Measurements from ENCODE around the gene AVEN. TPM values are rescaled to one million over a fixed set of nuclear protein-coding genes. Genes with fewer than 3 reads are reported as not detected.

Gene AVEN
- total and polyA plus RNA-seq, 2 of the 13 experiments (the other 11 are each of a cell fraction or from before 2014, with no cell fraction given): 4.4 to 17.5 TPM

DNA sequence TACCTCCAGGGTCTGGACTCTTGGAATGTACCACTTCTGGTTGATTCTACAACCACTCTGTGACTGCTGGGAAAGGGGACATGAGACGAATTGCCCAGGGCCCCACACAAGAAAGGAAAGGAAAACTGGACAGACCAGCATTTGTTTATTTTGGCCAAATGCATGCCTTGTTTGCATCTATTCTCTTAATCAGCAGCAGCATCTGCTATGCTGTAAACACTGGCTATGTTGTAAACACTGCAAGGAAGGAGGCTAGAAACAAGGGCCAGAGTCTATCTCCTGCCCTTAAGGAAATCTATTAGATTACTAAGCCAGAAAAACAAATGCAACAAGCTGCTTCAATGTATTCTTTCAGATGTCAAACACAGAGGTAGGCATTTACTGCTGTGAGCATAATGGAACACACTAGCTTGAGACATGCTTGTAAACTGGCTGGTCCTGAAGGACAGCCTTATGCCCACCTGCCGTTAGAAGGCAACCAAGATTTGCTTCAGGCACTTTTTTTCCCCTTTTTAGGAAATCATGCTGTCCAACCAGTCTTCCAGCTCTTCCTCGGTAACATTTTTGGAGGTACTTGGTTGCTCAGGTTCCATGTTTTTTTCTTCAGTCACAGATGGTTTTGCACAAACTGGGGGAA, 172.8 kb downstream of the AVEN start:
- TF ChIP-seq KAT8 (CRISPR knock-in tag; IDR thresholded peaks at IDR 0.05) (no peak), ZFP36L1 (CRISPR knock-in tag; IDR thresholded peaks at IDR 0.05) (no peak), RBAK (CRISPR knock-in tag; IDR thresholded peaks at IDR 0.05) (no peak), KLF13 (CRISPR knock-in tag; IDR thresholded peaks at IDR 0.05) (no peak), ZZZ3 (CRISPR knock-in tag; IDR thresholded peaks at IDR 0.05; ENCODE audit: borderline replicate concordance) (no peak), RCOR2 (CRISPR knock-in tag; IDR thresholded peaks at IDR 0.05) (no peak), PHF20 (CRISPR knock-in tag; IDR thresholded peaks at IDR 0.05) (no peak), JARID2 (CRISPR knock-in tag; IDR thresholded peaks at IDR 0.05; ENCODE audit: insufficient replicate concordance) (no peak), PAWR (CRISPR knock-in tag; IDR thresholded peaks at IDR 0.05; ENCODE audit: borderline replicate concordance) (no peak), CBX2 (IDR thresholded peaks at IDR 0.05; ENCODE audit: low read depth, low read length) (no peak), CBX2 (CRISPR knock-in tag; IDR thresholded peaks at IDR 0.05; ENCODE audit: low read depth) (no peak)
- TF ChIP-seq, protein P1, sequence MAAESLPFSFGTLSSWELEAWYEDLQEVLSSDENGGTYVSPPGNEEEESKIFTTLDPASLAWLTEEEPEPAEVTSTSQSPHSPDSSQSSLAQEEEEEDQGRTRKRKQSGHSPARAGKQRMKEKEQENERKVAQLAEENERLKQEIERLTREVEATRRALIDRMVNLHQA (CRISPR knock-in tag; IDR thresholded peaks at IDR 0.05): no peak
- TF ChIP-seq, protein P2, sequence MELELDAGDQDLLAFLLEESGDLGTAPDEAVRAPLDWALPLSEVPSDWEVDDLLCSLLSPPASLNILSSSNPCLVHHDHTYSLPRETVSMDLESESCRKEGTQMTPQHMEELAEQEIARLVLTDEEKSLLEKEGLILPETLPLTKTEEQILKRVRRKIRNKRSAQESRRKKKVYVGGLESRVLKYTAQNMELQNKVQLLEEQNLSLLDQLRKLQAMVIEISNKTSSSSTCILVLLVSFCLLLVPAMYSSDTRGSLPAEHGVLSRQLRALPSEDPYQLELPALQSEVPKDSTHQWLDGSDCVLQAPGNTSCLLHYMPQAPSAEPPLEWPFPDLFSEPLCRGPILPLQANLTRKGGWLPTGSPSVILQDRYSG (CRISPR knock-in tag; IDR thresholded peaks at IDR 0.05): no peak
- TF ChIP-seq, protein P3, sequence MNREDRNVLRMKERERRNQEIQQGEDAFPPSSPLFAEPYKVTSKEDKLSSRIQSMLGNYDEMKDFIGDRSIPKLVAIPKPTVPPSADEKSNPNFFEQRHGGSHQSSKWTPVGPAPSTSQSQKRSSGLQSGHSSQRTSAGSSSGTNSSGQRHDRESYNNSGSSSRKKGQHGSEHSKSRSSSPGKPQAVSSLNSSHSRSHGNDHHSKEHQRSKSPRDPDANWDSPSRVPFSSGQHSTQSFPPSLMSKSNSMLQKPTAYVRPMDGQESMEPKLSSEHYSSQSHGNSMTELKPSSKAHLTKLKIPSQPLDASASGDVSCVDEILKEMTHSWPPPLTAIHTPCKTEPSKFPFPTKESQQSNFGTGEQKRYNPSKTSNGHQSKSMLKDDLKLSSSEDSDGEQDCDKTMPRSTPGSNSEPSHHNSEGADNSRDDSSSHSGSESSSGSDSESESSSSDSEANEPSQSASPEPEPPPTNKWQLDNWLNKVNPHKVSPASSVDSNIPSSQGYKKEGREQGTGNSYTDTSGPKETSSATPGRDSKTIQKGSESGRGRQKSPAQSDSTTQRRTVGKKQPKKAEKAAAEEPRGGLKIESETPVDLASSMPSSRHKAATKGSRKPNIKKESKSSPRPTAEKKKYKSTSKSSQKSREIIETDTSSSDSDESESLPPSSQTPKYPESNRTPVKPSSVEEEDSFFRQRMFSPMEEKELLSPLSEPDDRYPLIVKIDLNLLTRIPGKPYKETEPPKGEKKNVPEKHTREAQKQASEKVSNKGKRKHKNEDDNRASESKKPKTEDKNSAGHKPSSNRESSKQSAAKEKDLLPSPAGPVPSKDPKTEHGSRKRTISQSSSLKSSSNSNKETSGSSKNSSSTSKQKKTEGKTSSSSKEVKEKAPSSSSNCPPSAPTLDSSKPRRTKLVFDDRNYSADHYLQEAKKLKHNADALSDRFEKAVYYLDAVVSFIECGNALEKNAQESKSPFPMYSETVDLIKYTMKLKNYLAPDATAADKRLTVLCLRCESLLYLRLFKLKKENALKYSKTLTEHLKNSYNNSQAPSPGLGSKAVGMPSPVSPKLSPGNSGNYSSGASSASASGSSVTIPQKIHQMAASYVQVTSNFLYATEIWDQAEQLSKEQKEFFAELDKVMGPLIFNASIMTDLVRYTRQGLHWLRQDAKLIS (CRISPR knock-in tag; IDR thresholded peaks at IDR 0.05): no peak
- TF ChIP-seq, protein P4, sequence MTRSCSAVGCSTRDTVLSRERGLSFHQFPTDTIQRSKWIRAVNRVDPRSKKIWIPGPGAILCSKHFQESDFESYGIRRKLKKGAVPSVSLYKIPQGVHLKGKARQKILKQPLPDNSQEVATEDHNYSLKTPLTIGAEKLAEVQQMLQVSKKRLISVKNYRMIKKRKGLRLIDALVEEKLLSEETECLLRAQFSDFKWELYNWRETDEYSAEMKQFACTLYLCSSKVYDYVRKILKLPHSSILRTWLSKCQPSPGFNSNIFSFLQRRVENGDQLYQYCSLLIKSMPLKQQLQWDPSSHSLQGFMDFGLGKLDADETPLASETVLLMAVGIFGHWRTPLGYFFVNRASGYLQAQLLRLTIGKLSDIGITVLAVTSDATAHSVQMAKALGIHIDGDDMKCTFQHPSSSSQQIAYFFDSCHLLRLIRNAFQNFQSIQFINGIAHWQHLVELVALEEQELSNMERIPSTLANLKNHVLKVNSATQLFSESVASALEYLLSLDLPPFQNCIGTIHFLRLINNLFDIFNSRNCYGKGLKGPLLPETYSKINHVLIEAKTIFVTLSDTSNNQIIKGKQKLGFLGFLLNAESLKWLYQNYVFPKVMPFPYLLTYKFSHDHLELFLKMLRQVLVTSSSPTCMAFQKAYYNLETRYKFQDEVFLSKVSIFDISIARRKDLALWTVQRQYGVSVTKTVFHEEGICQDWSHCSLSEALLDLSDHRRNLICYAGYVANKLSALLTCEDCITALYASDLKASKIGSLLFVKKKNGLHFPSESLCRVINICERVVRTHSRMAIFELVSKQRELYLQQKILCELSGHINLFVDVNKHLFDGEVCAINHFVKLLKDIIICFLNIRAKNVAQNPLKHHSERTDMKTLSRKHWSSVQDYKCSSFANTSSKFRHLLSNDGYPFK (CRISPR knock-in tag; IDR thresholded peaks at IDR 0.05; ENCODE audit: borderline replicate concordance): no peak
- POLR2A ChIA-PET: no interaction called here
- H3K36me3 ChIP-seq (replicated peaks in 1 of 2; ENCODE audit: control insufficient read depth in 1 of 2, insufficient read depth in 2 of 2, low read length in 2 of 2): peaks cover 1 to 6% of the 10 kb centered on the region in 2 experiments; a peak in 3 of 5 replicates
- ATAC-seq: no peak
- no peak overlapping the region for H2AFZ ChIP-seq (ENCODE audit: low read length)
- in situ Hi-C loops (cut with HindIII; ENCODE audit: extremely low pct_ligation_motif_present, low pct_unique_long_range_greater_than_20kb): no loop called here
- no peaks in the 10 kb centered on the region for H4K20me1 ChIP-seq (ENCODE audit: insufficient read depth, low read length)
- no peaks in the 10 kb centered on the region for H3K4me1 ChIP-seq (ENCODE audit: insufficient read depth, low read length)
- H3K9ac ChIP-seq (ENCODE audit: insufficient read depth, low read depth, low read length): no peak overlapping the region
- DNase-seq (ENCODE audit: low spot score): no peak
- H3K4me2 ChIP-seq (ENCODE audit: low read depth, low read length): no peak overlapping the region
- H3K27ac ChIP-seq (ENCODE audit: extremely low read length, insufficient read depth, low read length): no peak overlapping the region
- WGBS (ENCODE audit: low lambda C conversion rate): 93% methylated on average over 3 of the region's 3 CpGs
- H3K9me3 ChIP-seq (ENCODE audit: low read length): no peaks in the 10 kb centered on the region
- H3K27me3 ChIP-seq (ENCODE audit: control insufficient read depth in 1 of 2, insufficient read depth in 2 of 2, low read length in 2 of 2): no peaks in the 10 kb centered on the region
- H3K4me3 ChIP-seq (replicated peaks in 1 of 3; ENCODE audit: insufficient read depth in 1 of 3, low read depth in 2 of 3, low read length in 3 of 3): no peak overlapping the region
- FAIRE-seq: no peak
- CTCF ChIA-PET (ENCODE audit: low intra/inter-chr PET ratio, low total read pairs): no interaction called here
- BruUV-seq (replicated peaks): no TSS peak
- no peaks in the 10 kb centered on the region for H3K79me2 ChIP-seq (ENCODE audit: insufficient read depth, low read length)
- intact Hi-C loops (cut with micrococcal nuclease; ENCODE audit: unreplicated experiment): no loop called here

Data from HepG2 (cell line).